ENCODE results near the gene GRID2. TPM values are rescaled to one million over a fixed set of nuclear protein-coding genes. Genes with fewer than 3 reads are reported as not detected.

The GRID2 gene
- total and polyA plus RNA-seq, 8 donors, result 6.4 TPM; not detected in 7

DNA sequence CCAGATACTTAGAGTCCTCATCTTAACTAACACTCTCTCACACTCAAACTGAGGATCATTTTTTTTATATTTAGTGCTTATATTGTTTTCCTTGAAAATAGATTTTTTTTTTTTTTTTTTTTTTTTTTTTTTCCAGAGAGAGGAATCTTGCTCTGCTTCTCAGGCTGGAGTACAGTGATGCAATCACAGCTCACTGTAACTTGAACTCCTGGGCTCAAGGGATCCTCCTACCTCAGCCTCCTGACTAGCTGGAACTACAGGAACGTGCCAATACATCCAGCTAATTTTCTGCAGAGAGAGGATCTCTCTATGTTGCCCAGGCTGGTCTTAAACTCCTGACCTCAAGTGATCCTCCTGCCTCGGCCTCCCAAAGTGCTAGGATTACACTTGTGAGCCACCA lies 874.5 kb downstream of the GRID2 start:
- Histone ChIP-seq H3K4me3 (no peak overlapping the region), H3K9me3 (no peaks in the 10 kb centered on the region), H3K27ac (no peak overlapping the region), H3K27me3 (no peaks in the 10 kb centered on the region), H3K4me1 (peaks cover 0 to 4% (median 0%) of the 10 kb centered on the region in 4 donors), H3K36me3 (no peaks in the 10 kb centered on the region)
- no peak for DNase-seq
- TF ChIP-seq POLR2AphosphoS5 (IDR thresholded peaks at IDR 0.05), result no peak
- no peak for TF ChIP-seq POLR2A (IDR thresholded peaks at IDR 0.05)
- intact Hi-C loops (cut with DNase I; ENCODE audit: low total_unique reads), result no loop called here
- 79 to 90% (median 85%) methylated on average over 2 of the region's 2 CpGs for WGBS, 5 donors

DNA sequence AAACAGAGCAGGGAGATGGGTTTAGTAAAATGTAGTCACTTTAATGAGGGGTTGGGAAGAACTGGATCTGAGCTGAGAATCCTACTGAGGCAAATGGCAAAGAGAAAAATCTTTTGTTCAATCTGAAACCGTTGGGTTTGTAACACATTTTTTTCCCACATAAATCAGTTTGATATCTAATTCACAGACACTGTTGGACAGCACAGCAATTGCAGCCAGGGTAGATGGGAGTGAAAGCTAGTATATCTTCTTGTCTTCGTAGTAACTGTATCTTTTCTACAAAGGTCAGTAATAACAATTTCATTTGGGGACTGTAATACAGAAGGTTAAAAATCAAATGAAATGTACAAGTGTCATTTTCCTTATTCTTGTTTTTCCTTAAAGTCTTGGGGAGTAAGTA lies 875.3 kb downstream of the GRID2 start:
- Histone ChIP-seq H3K27ac (no peak overlapping the region), H3K4me3 (no peak overlapping the region), H3K27me3 (no peaks in the 10 kb centered on the region), H3K36me3 (no peaks in the 10 kb centered on the region), H3K9me3 (no peaks in the 10 kb centered on the region), H3K4me1 (peaks cover 0 to 7% (median 2%) of the 10 kb centered on the region in 4 donors)
- DNase-seq, result no peak
- TF ChIP-seq POLR2AphosphoS5 (IDR thresholded peaks at IDR 0.05) (no peak), EP300 (IDR thresholded peaks at IDR 0.05) (no peak), POLR2A (IDR thresholded peaks at IDR 0.05) (no peak)
- TF ChIP-seq, protein P1, sequence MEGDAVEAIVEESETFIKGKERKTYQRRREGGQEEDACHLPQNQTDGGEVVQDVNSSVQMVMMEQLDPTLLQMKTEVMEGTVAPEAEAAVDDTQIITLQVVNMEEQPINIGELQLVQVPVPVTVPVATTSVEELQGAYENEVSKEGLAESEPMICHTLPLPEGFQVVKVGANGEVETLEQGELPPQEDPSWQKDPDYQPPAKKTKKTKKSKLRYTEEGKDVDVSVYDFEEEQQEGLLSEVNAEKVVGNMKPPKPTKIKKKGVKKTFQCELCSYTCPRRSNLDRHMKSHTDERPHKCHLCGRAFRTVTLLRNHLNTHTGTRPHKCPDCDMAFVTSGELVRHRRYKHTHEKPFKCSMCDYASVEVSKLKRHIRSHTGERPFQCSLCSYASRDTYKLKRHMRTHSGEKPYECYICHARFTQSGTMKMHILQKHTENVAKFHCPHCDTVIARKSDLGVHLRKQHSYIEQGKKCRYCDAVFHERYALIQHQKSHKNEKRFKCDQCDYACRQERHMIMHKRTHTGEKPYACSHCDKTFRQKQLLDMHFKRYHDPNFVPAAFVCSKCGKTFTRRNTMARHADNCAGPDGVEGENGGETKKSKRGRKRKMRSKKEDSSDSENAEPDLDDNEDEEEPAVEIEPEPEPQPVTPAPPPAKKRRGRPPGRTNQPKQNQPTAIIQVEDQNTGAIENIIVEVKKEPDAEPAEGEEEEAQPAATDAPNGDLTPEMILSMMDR (IDR thresholded peaks at IDR 0.05), result no peak
- intact Hi-C loops (cut with DNase I; ENCODE audit: low total_unique reads), result no loop called here
- WGBS, 5 donors, result 62 to 76% (median 73%) methylated on average over 2 of the region's 2 CpGs

DNA sequence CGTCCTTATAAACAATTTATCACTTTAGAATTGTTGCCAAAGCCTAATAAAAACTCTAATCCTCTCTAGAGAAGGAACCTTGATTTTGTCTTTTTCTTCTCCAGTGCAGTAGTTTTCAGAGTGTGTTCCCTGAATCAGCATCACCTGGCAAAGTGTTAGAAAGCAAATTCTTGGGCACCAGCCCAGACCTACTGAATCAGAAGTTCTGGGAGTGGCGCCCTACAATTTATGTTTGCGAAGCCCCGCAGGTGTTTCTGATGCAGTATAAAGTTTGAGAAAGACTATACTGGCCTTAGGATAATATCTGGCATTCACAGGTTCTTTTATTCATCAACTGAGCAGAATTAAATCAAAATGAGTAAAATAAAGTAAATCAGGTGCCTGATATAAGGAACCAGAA lies 879.0 kb downstream of the GRID2 start:
- H3K4me1 ChIP-seq, result peaks cover 0 to 9% (median 2%) of the 10 kb centered on the region in 4 donors
- no peaks in the 10 kb centered on the region for H3K27me3 ChIP-seq
- peak overlapping the region in 4 of 5 donors; percentile 49 to 73 (median 68) for H3K27ac ChIP-seq
- peak; percentile 9 to 71 for DNase-seq
- H3K36me3 ChIP-seq, result no peaks in the 10 kb centered on the region
- no peak overlapping the region for H3K4me3 ChIP-seq
- intact Hi-C loops (cut with DNase I; ENCODE audit: low total_unique reads), result no loop called here
- 24 to 60% (median 41%) methylated on average over 4 of the region's 4 CpGs for WGBS, 5 donors
- no peaks in the 10 kb centered on the region for H3K9me3 ChIP-seq
- TF ChIP-seq POLR2A (IDR thresholded peaks at IDR 0.05) (no peak), EP300 (IDR thresholded peaks at IDR 0.05) (no peak), POLR2AphosphoS5 (IDR thresholded peaks at IDR 0.05) (no peak)
- TF ChIP-seq, protein P1 (IDR thresholded peaks at IDR 0.05), result no peak

DNA sequence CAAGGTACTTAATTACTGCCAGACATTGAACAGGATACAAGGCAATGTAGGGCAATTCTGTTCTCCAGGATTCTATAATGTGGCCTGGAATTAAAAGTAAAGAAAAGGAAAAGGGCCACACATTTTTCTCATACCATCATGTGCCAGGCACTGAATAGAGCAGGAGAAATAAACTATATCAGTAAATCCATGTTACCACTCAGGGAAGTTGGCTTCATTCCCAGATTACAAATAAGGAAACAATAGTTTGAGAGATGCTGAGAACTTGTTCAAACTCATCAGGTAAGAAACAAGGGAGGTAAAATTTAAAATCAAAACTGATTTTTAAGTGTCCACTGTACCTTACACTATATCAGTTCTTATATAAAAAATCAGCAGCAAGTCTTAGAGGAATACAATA lies 879.8 kb downstream of the GRID2 start:
- DNase-seq, result peak in 1 of 2 donors; percentile 59
- peak overlapping the region in 4 of 5 donors; percentile 49 to 73 (median 68) for H3K27ac ChIP-seq
- peaks cover 0 to 9% (median 2%) of the 10 kb centered on the region in 4 donors for H3K4me1 ChIP-seq
- TF ChIP-seq EP300 (IDR thresholded peaks at IDR 0.05) (no peak), POLR2AphosphoS5 (IDR thresholded peaks at IDR 0.05) (peak in 1 of 3 donors; percentile 7), POLR2A (IDR thresholded peaks at IDR 0.05) (no peak)
- H3K4me3 ChIP-seq, result no peak overlapping the region
- no peaks in the 10 kb centered on the region for H3K9me3 ChIP-seq
- no peaks in the 10 kb centered on the region for H3K27me3 ChIP-seq
- H3K36me3 ChIP-seq, result no peaks in the 10 kb centered on the region
- intact Hi-C loops (cut with DNase I; ENCODE audit: low total_unique reads), result no loop called here

DNA sequence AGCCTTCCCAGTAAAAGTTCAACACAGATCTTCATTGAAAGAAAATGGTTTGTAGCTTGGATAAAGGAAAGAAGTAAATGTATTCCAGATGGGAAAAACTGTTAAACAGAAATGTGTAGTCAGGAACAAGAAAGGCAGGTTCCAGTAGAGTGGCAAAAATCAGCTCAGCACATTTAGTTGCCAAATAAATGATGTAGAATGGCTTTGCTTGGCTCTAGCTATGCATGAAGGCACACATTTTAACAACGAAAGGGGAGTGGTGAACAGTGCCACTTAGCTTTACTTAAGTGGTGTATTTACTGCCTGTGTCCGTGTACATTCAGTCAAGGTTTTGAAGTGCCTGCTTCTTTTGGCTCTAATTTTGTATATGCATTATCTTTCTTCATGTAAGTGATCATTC lies 880.3 kb downstream of the GRID2 start:
- intact Hi-C loops (cut with DNase I; ENCODE audit: low total_unique reads), result no loop called here
- Histone ChIP-seq H3K4me3 (no peak overlapping the region), H3K4me1 (peaks cover 0 to 9% (median 2%) of the 10 kb centered on the region in 4 donors), H3K27me3 (no peaks in the 10 kb centered on the region), H3K9me3 (no peaks in the 10 kb centered on the region), H3K27ac (peak overlapping the region; percentile 20 to 73 (median 67)), H3K36me3 (no peaks in the 10 kb centered on the region)
- whole genome bisulfite sequencing, 5 donors, result 17 to 52% (median 31%) methylated on average over 2 of the region's 2 CpGs
- DNase-seq, result peak in 1 of 2 donors; percentile 43
- TF ChIP-seq POLR2AphosphoS5 (IDR thresholded peaks at IDR 0.05), result no peak
- no peak for TF ChIP-seq EP300 (IDR thresholded peaks at IDR 0.05)

DNA sequence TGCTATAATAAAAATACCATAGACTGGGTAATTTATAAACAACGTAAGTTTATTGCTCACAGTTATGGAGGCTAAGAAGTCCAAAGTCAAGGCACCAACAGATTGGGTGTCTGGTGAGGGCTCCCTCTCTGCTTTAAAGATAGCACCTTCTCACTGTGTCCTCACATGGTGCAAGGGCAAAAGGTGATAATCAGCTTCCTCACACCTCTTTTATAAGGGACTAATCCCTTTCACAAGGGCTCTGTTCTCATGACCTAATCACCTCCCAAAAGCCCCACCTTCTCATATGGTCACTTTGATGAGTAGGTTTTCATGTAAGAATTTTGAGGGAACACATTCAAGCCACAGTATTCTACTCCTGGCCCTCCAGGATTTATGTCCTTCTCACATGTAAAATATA lies 883.1 kb downstream of the GRID2 start:
- TF ChIP-seq POLR2AphosphoS5 (IDR thresholded peaks at IDR 0.05), result no peak
- no peak for TF ChIP-seq POLR2A (IDR thresholded peaks at IDR 0.05)
- TF ChIP-seq EP300 (IDR thresholded peaks at IDR 0.05), result no peak
- TF ChIP-seq, protein P1 (IDR thresholded peaks at IDR 0.05), result no peak
- H3K36me3 ChIP-seq, result no peaks in the 10 kb centered on the region
- no peak overlapping the region for H3K27ac ChIP-seq
- no peak overlapping the region for H3K4me3 ChIP-seq
- H3K4me1 ChIP-seq, result peaks cover 0 to 9% (median 2%) of the 10 kb centered on the region in 4 donors
- no peak for DNase-seq
- no peaks in the 10 kb centered on the region for H3K27me3 ChIP-seq
- H3K9me3 ChIP-seq, result no peaks in the 10 kb centered on the region
- intact Hi-C loops (cut with DNase I; ENCODE audit: low total_unique reads), result no loop called here
- WGBS, 5 donors, result 82 to 97% (median 96%) methylated on average over 1 of the region's 1 CpG

Data from stomach (tissue), 9 donors.